CD4-positive, alpha-beta T cell (primary cell): Measurements from ENCODE around the gene FXYD3. TPM values are rescaled to one million over a fixed set of nuclear protein-coding genes. Genes with fewer than 3 reads are reported as not detected.
A peak's percentile ranks its signal among the peaks of the same experiment; 100 is the strongest.

Experiments used
- ATAC-seq: fragments of 200-7000 bp; cut with Tn5 transposase; one replicate; pipeline ENCODE4 v1.10.0; 2022; ENCODE audit warnings: mild to moderate bottlenecking; ENCODE audit not compliant: poor library complexity
- CTCF ChIA-PET: fragments of 350-600 bp; sonication (Branson Sonifier 250); formaldehyde crosslinking; loops from one replicate; lab custom pipeline; 2021; ENCODE audit warnings: antibody characterized with exemption, inconsistent platforms; lab: Charles Lee
- POLR2A ChIA-PET: fragments of 350-600 bp; sonication (Branson Sonifier 250); formaldehyde crosslinking; loops from one replicate; lab custom pipeline; 2021; ENCODE audit warnings: antibody characterized with exemption, inconsistent platforms; lab: Charles Lee
- DNase-seq, 14 experiments: peaks; one replicate each; pipeline ENCODE4 v3.0.0-alpha.2; 2013 to 2020; ENCODE audit warnings: mixed read lengths in 2 of 14
- H3K27ac ChIP-seq, 2 donors: one replicate each; pipeline versions ENCODE4 v1.5.1 to v1.7.0; 2013; ENCODE audit warnings: low read length in 2 of 2, low read depth in 1 of 2, mild to moderate bottlenecking in 1 of 2
- H3K27me3 ChIP-seq, 2 experiments: 1 replicate in 1 of 2; 2 replicates in 1 of 2; pipeline versions ENCODE4 v1.6.1 to v1.7.0; 2013; ENCODE audit warnings: low read length in 2 of 2, control low read depth in 1 of 2, mild to moderate bottlenecking in 1 of 2, moderate library complexity in 1 of 2; ENCODE audit not compliant: insufficient read depth in 2 of 2, control insufficient read depth in 1 of 2
- H3K36me3 ChIP-seq: one replicate; pipeline ENCODE4 v1.6.1; 2013; ENCODE audit warnings: low read length, control low read depth; ENCODE audit not compliant: insufficient read depth
- H3K4me1 ChIP-seq: one replicate; pipeline ENCODE4 v1.6.1; 2013; ENCODE audit warnings: low read length, control low read depth; ENCODE audit not compliant: insufficient read depth
- H3K4me3 ChIP-seq: one replicate; pipeline ENCODE4 v1.5.1; 2013; ENCODE audit warnings: mild to moderate bottlenecking, low read length, moderate library complexity
- H3K9me3 ChIP-seq, 2 experiments: 1 replicate in 1 of 2; 2 replicates in 1 of 2; pipeline versions ENCODE4 v1.6.1 to v1.7.0; 2013; ENCODE audit warnings: low read length in 2 of 2, mild to moderate bottlenecking in 2 of 2, control low read depth in 1 of 2, moderate library complexity in 1 of 2; ENCODE audit not compliant: control insufficient read depth in 1 of 2, insufficient read depth in 1 of 2
- H3K27ac Mint-ChIP-seq: one replicate; pipeline ENCODE4 v1.8.0; 2020; ENCODE audit warnings: mixed read lengths
- H3K27me3 Mint-ChIP-seq: one replicate; pipeline ENCODE4 v1.8.0; 2021; ENCODE audit warnings: mixed read lengths
- H3K36me3 Mint-ChIP-seq: one replicate; pipeline ENCODE4 v1.8.0; 2021; ENCODE audit warnings: low read depth, mixed read lengths
- H3K4me1 Mint-ChIP-seq: one replicate; pipeline ENCODE4 v1.8.0; 2021; ENCODE audit warnings: low read depth, mixed read lengths
- H3K4me3 Mint-ChIP-seq: one replicate; pipeline ENCODE4 v1.8.0; 2020; ENCODE audit warnings: mild to moderate bottlenecking, mixed read lengths
- H3K9me3 Mint-ChIP-seq: one replicate; pipeline ENCODE4 v1.8.0; 2020; ENCODE audit warnings: mixed read lengths
- intact Hi-C, 2 experiments: fragments of 100-400 bp; cut with DNase I in 1 of 2; cut with micrococcal nuclease in 1 of 2; formaldehyde crosslinking; loops; one replicate each; pipeline versions ENCODE4 v1.15.1 to v1.9.0; 2023 to 2025; cut with DNase I, micrococcal nuclease
- total RNA-seq, 174 experiments: library from RNA in 2 of 174; stranded (reverse) in 2 of 174; gene quantifications; one replicate each; pipeline ENCODE4 v1.2.3 and lab custom pipeline; 2021 to 2026
- TF ChIP-seq, protein P1 (sequence below): fragments of 200-600 bp; IDR thresholded peaks from one replicate; pipeline ENCODE4 v1.8.0; 2022; ENCODE audit warnings: antibody characterized with exemption, mild to moderate bottlenecking

FXYD3 gene
- total RNA-seq, 2 experiments from 2014 or later = not detected

DNA sequence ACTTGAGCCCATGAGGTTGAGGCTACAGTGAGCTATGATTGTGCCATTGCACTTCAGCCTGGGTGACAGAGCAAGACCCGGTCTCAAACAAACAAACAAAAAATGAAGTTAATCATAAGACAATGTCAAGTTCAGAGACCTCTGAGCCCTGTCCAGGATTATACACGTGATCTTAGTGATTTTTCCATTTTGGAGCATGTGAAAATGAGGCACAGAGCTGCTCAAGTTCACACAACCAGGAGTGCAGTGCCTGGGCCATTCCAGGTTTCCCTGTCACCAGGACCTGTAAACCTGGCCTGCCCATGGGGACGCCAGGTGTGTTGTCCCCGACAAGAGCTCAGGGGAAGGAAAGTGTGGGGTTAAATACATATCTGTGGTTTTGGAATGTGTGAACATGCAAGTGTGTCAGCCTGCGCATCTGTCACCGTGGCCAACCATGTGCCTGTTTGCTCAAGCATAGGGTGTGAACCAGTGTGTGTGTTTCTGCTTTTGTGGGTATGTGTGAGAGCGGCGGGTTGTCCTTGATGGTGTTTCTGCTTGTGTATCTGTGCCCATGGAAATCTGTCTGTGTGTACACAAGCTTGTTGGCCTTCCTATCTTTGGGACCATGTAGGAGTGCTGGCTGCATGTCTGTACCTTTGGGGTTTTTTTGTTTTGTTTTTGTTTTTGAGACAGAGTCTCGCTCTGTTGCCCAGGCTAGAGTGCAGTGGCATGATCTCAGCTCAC is 21.5 kb downstream of the FXYD3 start:
- DNase-seq = no peak
- Mint-ChIP-seq H3K36me3 (no peaks in the 10 kb centered on the region), H3K27me3 (no peaks in the 10 kb centered on the region), H3K27ac (no peak overlapping the region), H3K4me3 (no peak overlapping the region), H3K9me3 (no peaks in the 10 kb centered on the region), H3K4me1 (peaks cover 24% of the 10 kb centered on the region)
- Histone ChIP-seq H3K36me3 (no peaks in the 10 kb centered on the region), H3K4me3 (no peak overlapping the region), H3K27ac (no peak overlapping the region), H3K27me3 (no peaks in the 10 kb centered on the region), H3K4me1 (peaks cover 29% of the 10 kb centered on the region), H3K9me3 (no peaks in the 10 kb centered on the region)
- ATAC-seq = no peak
- ChIA-PET CTCF (interaction anchor here (1.5 kb wide), 1 partner anchor 16 kb away, joined by 3 read pairs; no protein-coding TSS in a partner anchor), POLR2A (no interaction called here)
- TF ChIP-seq, protein P1, sequence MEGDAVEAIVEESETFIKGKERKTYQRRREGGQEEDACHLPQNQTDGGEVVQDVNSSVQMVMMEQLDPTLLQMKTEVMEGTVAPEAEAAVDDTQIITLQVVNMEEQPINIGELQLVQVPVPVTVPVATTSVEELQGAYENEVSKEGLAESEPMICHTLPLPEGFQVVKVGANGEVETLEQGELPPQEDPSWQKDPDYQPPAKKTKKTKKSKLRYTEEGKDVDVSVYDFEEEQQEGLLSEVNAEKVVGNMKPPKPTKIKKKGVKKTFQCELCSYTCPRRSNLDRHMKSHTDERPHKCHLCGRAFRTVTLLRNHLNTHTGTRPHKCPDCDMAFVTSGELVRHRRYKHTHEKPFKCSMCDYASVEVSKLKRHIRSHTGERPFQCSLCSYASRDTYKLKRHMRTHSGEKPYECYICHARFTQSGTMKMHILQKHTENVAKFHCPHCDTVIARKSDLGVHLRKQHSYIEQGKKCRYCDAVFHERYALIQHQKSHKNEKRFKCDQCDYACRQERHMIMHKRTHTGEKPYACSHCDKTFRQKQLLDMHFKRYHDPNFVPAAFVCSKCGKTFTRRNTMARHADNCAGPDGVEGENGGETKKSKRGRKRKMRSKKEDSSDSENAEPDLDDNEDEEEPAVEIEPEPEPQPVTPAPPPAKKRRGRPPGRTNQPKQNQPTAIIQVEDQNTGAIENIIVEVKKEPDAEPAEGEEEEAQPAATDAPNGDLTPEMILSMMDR = no peak
- intact Hi-C loops = no loop called here

GRCh38 chr19:35138305-35138892 is 22.8 kb downstream of the FXYD3 start, which contains the start of gene FXYD1:
FXYD1 (plus strand) TSS chr19:35138824; CDS start chr19:35140080, 1,256 bp downstream.
- TF ChIP-seq, protein P1 = no peak
- no peaks in the 10 kb centered on the region for H3K9me3 ChIP-seq
- peaks cover 31% of the 10 kb centered on the region for H3K4me1 Mint-ChIP-seq
- peaks cover 40% of the 10 kb centered on the region for H3K4me1 ChIP-seq
- H3K27me3 Mint-ChIP-seq = no peaks in the 10 kb centered on the region
- ChIA-PET CTCF (interaction anchor here (1.5 kb wide), 1 partner anchor 15 kb away, joined by 3 read pairs; no protein-coding TSS in a partner anchor), POLR2A (no interaction called here)
- H3K27me3 ChIP-seq = no peaks in the 10 kb centered on the region
- H3K27ac ChIP-seq = no peak within 1 kb of the TSS
- no peak for ATAC-seq
- no peaks in the 10 kb centered on the region for H3K36me3 Mint-ChIP-seq
- no peaks in the 10 kb centered on the region for H3K36me3 ChIP-seq
- H3K27ac Mint-ChIP-seq = no peak within 1 kb of the TSS
- no peak within 1 kb of the TSS for H3K4me3 Mint-ChIP-seq
- H3K9me3 Mint-ChIP-seq = no peaks in the 10 kb centered on the region
- no peak within 1 kb of the TSS for H3K4me3 ChIP-seq
- intact Hi-C loops = no loop called here
- no peak for DNase-seq

GRCh38 chr19:35140207-35140961 is 24.8 kb downstream of the FXYD3 start:
- Mint-ChIP-seq H3K27me3 (no peaks in the 10 kb centered on the region), H3K36me3 (no peaks in the 10 kb centered on the region), H3K27ac (peak overlapping the region; percentile 79), H3K9me3 (no peaks in the 10 kb centered on the region), H3K4me3 (no peak overlapping the region), H3K4me1 (peaks cover 47% of the 10 kb centered on the region)
- no peaks in the 10 kb centered on the region for H3K27me3 ChIP-seq
- H3K4me3 ChIP-seq = no peak overlapping the region
- TF ChIP-seq, protein P1 = no peak
- peaks cover 60% of the 10 kb centered on the region for H3K4me1 ChIP-seq
- H3K9me3 ChIP-seq = no peaks in the 10 kb centered on the region
- ATAC-seq (no peak), DNase-seq (peak in 2 of 14 experiments; percentile 29 to 41)
- no peak overlapping the region for H3K27ac ChIP-seq
- H3K36me3 ChIP-seq = no peaks in the 10 kb centered on the region
- ChIA-PET POLR2A (interaction anchor here (1.0 to 2.6 kb wide), 6 partner anchors 14 to 129 kb away, joined by 4 to 31 read pairs (median 12); partner anchors contain the start of genes FXYD5 and USF2), CTCF (interaction anchor here (0.9 to 4.1 kb wide), 7 partner anchors 13 to 323 kb away, joined by 3 to 46 read pairs (median 5); partner anchors contain the start of genes FXYD5 and USF2)
- intact Hi-C loops = loop anchor here (2.0 to 10.0 kb wide), 5 partner anchors 14 to 324 kb away; partner anchors contain the start of genes FXYD5 (in 1 of the 2) and USF2 (in 1 of the 2)
